Middle frontal gyrus (tissue), 1 donor: ENCODE data around the gene PLXNA4.
"Not testable (repeated sequence)": the region's sequence is repeated elsewhere in the genome, so short reads cannot be mapped to it uniquely, and the experiment has no call there.

Source experiments
- DNase-seq: peaks from one replicate; pipeline ENCODE4 v3.0.0-alpha.2; 2015; ENCODE audit warnings: low spot score; ENCODE audit errors: extremely low spot score

Gene PLXNA4

GRCh38 chr7:132181946-132182685 lies 394.2 kb downstream of the PLXNA4 start:
- no peak for DNase-seq

- DNase-seq = no peak
These were observed 394.9 kb downstream of the PLXNA4 start for GRCh38 chr7:132181371-132181770.

DNA sequence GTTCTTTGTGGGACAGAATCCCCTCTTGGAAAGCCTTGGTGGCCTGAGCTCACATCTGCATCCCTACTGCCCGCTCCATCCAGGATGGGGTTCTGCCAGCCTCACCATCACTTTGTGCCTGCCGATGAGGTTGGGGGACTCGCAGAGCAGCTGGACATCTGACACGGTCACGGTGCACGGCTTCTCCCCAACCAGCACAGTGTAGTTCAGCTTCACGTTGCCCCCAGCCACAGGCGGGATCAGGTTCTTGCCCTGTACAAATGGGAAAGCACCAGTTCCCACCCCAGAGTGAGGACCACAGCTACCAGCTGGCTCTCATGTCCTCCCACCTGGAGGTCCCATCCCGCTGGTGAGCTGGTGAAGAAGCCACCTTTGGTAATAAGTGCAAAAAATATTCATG lies 395.8 kb downstream of the PLXNA4 start:
- DNase-seq = no peak

GRCh38 chr7:132179681-132180080 lies 396.6 kb downstream of the PLXNA4 start:
- DNase-seq = no peak

DNA sequence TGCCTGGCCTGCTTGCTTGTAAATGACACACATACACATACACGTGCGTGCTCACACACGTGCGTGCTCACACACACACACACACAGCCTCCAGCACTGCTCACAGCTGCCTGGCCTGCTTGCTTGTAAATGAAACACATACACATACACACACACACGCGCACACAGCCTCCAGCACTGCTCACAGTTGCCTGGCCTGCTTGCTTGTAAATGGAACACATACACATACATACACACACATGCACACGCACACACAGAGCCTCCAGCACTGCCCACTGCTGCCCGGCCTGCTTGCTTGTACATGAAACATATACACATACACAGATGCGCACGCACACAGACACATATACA lies 397.2 kb downstream of the PLXNA4 start:
- DNase-seq = no peak

- not testable (repeated sequence) for DNase-seq
These were observed 397.7 kb downstream of the PLXNA4 start for GRCh38 chr7:132178402-132179079.

GRCh38 chr7:132177708-132178401 lies 398.4 kb downstream of the PLXNA4 start:
- DNase-seq = no peak

DNA sequence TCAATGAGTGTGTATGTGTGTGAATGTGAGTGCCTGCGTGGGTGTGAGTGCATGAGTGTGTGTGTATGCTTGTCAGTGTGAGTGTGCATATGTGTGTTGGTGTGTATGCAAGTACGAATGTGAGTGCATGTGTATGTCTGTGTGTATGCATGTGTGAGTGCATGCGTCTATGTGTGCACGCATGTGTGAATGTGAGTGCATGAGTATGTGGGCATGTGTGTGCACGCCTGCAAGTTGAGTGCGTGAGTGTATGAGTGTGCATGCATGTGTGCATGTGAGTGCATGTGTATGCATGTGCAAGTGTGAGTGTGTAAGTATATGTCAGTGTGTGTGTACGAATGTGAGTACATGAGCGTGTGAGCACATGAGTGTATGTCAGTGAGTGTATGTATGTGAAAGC lies 399.6 kb downstream of the PLXNA4 start:
- no peak for DNase-seq

- no peak for DNase-seq
These were observed 405.1 kb downstream of the PLXNA4 start for GRCh38 chr7:132171130-132171576.

GRCh38 chr7:132169730-132170129 lies 406.5 kb downstream of the PLXNA4 start:
- DNase-seq = no peak

- DNase-seq = no peak
These were observed 408.0 kb downstream of the PLXNA4 start for GRCh38 chr7:132168239-132168638.

GRCh38 chr7:132165695-132166094 lies 410.6 kb downstream of the PLXNA4 start:
- DNase-seq = not testable (repeated sequence)

DNA sequence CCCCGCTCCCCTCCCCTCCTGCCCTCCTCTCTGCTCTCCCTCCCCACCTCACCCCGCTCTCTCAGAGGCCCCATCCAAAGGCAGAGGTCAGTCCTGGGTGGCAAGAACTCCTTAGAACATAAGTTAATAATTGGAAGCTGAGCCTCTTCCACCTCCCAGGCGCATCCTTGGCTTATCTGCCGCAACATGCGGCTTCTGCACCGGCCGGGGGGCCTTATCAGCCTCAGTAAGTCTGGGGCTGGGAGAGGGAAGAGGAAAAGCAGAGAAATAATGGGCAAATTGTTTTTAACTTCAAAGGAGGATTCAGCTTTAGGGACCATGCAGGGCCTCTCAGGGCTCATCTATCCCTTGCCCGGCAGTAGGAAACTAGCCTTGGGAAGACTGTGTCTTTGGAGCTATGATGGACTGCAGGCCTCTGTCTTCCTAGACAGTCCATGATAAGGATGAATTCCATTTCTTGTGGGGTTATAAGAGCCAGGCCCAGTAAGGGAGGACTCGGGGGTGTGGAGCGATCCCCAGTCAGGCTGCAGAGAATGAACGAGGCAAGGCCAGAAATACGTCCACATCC lies 411.6 kb downstream of the PLXNA4 start:
- DNase-seq = no peak

DNA sequence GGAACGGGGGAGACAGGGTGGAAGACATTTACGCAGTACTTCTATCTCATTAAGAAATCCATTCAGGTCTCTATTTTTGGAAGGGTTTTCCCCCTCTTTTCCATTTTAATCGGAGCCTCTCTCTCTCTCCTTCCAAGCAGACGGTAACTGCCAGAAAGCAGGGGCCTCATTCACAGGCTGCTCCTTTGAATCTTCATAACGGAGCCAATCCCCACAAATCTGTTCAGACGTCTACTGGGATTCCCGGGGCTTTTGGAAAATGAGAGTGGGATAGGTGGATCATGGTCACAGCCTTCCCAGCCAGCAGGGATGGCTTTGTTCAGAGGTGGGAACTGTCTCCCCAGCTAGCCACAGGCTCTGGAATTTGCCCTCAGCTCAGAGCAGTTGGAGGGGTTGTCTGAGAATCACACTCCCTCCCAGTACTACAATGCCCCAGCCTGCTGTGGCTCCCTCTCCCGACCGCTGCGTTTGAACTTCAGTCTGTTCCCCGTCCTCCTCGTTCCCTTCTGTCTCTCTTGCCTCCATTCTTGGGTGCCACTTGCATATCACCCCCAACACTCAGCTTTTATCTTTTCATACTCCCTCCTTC lies 413.6 kb downstream of the PLXNA4 start:
- DNase-seq = no peak

- no peak for DNase-seq
These were observed 414.3 kb downstream of the PLXNA4 start for GRCh38 chr7:132161976-132162375.

DNA sequence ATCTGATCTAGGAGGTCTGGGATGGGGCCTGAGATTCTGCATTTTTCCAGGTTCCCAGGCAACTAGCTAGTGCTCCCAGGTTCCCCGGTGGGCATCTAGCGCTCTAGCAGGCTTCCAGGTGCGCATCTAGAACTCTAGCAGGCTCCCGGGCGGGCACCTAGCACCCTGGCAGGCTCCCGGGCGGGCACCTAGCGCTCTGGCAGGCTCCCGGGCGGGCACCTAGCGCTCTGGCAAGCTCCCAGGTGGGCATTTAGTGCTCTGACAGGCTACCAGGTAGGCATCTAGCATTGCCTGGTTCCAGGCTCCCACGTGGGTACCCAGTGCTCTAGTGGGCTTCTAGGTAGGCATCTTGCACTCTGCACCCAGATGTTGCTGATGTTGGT lies 414.7 kb downstream of the PLXNA4 start:
- DNase-seq = no peak

- DNase-seq = no peak
These were observed 415.4 kb downstream of the PLXNA4 start for GRCh38 chr7:132160611-132161532.

DNA sequence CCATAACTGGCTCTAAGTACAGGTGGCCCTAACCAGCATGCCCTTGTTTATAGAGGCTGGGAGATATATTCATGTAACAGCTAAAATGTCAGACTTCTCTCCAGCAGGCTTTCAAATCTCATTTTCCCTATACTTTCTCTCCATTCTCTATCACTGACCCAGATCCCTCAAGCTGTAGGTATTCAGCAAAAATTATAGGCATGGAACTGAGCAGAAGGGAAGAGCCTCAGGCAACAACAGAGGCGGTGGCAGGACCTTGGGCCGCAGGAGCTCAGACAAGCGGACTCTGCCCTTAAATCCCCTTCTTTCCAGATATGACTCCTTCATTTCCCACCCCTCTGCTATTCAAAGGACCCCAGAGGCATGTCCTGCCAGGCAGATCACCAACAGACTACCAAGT lies 417.4 kb downstream of the PLXNA4 start:
- no peak for DNase-seq

GRCh38 chr7:132158166-132158565 lies 418.1 kb downstream of the PLXNA4 start:
- no peak for DNase-seq

- no peak for DNase-seq
These were observed 420.6 kb downstream of the PLXNA4 start for GRCh38 chr7:132155715-132156114.
